Hepatocyte (in vitro differentiated cells): Measurements from ENCODE around the gene TEKT5. TPM values are rescaled to one million over a fixed set of nuclear protein-coding genes. Genes with fewer than 3 reads are reported as not detected.

Experiments used
- DNase-seq: peaks from one replicate; pipeline ENCODE4 v3.0.0-alpha.2; 2016; ENCODE audit warnings: low spot score
- H2AFZ ChIP-seq: fragments of 200-600 bp; sonication (generic); 2 replicates; pipeline ENCODE4 v1.6.0; 2016; ENCODE audit warnings: antibody characterized with exemption, mild to moderate bottlenecking
- H3K27ac ChIP-seq: fragments of 200-600 bp; sonication (generic); 2 replicates; pipeline ENCODE4 v1.5.1; 2016; ENCODE audit warnings: mild to moderate bottlenecking
- H3K27me3 ChIP-seq: fragments of 200-600 bp; sonication (generic); 2 replicates; pipeline ENCODE4 v1.6.1; 2016
- H3K36me3 ChIP-seq: fragments of 200-600 bp; sonication (generic); replicated peaks from 2 replicates; pipeline ENCODE4 v1.5.1; 2016; ENCODE audit warnings: low read depth; ENCODE audit not compliant: insufficient read depth
- H3K4me1 ChIP-seq: fragments of 200-600 bp; sonication (generic); 2 replicates; pipeline ENCODE4 v1.5.1; 2016; ENCODE audit warnings: mild to moderate bottlenecking, moderate library complexity; ENCODE audit not compliant: insufficient read depth
- H3K4me2 ChIP-seq: fragments of 200-600 bp; sonication (generic); 2 replicates; pipeline ENCODE4 v1.6.0; 2016
- H3K4me3 ChIP-seq: fragments of 200-600 bp; sonication (generic); 2 replicates; pipeline ENCODE4 v1.5.1; 2016; ENCODE audit warnings: mild to moderate bottlenecking
- H3K79me2 ChIP-seq: fragments of 200-600 bp; sonication (generic); 2 replicates; pipeline ENCODE4 v1.6.0; 2017; ENCODE audit warnings: mild to moderate bottlenecking
- H3K9me2 ChIP-seq: fragments of 200-600 bp; sonication (generic); replicated peaks from 2 replicates; pipeline ENCODE4 v1.6.0; 2017; ENCODE audit warnings: mild to moderate bottlenecking; ENCODE audit not compliant: insufficient read depth
- H3K9me3 ChIP-seq: fragments of 200-600 bp; sonication (generic); 2 replicates; pipeline ENCODE4 v1.5.1; 2016; ENCODE audit warnings: low read depth, mild to moderate bottlenecking
- H4K20me1 ChIP-seq: fragments of 200-600 bp; sonication (generic); 2 replicates; pipeline ENCODE4 v1.6.0; 2016; ENCODE audit warnings: mild to moderate bottlenecking; ENCODE audit not compliant: insufficient read depth, poor library complexity, severe bottlenecking
- EZH2 ChIP-seq: fragments of 200-600 bp; sonication (generic); IDR thresholded peaks from 2 replicates; pipeline ENCODE4 v1.6.1; 2016; ENCODE audit warnings: antibody characterized with exemption, mild to moderate bottlenecking, borderline replicate concordance
- EZH2phosphoT487 ChIP-seq: fragments of 200-600 bp; sonication (generic); IDR thresholded peaks from one replicate; pipeline ENCODE4 v1.6.1; 2018; ENCODE audit warnings: antibody characterized with exemption, mild to moderate bottlenecking, low read depth, moderate library complexity; ENCODE audit not compliant: unreplicated experiment, severe bottlenecking
- WGBS: methylation state at CpG from one replicate; pipeline ENCODE4 v1.1.6; 2016; ENCODE audit warnings: low lambda C conversion rate; ENCODE audit errors: missing lambda C conversion rate; 5-methylcytosine and 5-hydroxymethylcytosine counted together
- polyA plus RNA-seq: library from polyadenylated mRNA; unstranded; fragments of >200 nt; fragmentation: Nextera tagmentation; extraction: Ambion mirVana; gene quantifications from 2 replicates; pipeline ENCODE4 v1.2.1, GENCODE V29; 2016
- total RNA-seq: library from RNA; depleted of rRNA; stranded (reverse); fragments of >200 nt; gene quantifications from 2 replicates; pipeline ENCODE4 v1.2.3, GENCODE V29; 2014
- TF ChIP-seq, protein P1 (sequence below): fragments of 200-600 bp; sonication (generic); IDR thresholded peaks from 2 replicates; pipeline ENCODE4 v1.5.1; 2016; ENCODE audit warnings: antibody characterized with exemption, mild to moderate bottlenecking; ENCODE audit not compliant: poor library complexity

Gene TEKT5
- total and polyA plus RNA-seq, 2 experiments from 2014 or later, result not detected

DNA sequence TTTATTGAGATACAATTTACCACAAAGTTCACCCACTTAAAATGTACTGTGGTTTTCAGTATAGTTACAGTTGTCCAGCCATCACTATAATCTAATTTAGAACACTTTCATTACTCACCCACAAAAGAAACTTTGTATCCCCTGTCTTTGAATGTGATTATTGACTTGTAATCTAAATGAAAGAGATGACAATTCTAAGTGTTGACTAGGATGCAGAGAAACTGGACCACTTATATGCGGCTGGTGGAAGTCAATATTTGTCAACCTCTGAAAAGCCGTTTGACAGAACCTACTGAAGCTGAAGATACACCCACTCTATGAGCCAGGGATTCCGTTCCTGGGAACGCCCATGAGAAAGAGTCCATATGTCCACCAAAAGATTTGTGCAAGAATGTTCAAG is 36.8 kb downstream of the TEKT5 start:
- no peaks in the 10 kb centered on the region for H3K36me3 ChIP-seq
- H3K4me3 ChIP-seq, result no peak overlapping the region
- no peaks in the 10 kb centered on the region for H4K20me1 ChIP-seq
- no peaks in the 10 kb centered on the region for H3K79me2 ChIP-seq
- H3K4me2 ChIP-seq, result no peak overlapping the region
- H3K9me3 ChIP-seq, result no peaks in the 10 kb centered on the region
- no peaks in the 10 kb centered on the region for H3K9me2 ChIP-seq
- no peak overlapping the region for H2AFZ ChIP-seq
- H3K4me1 ChIP-seq, result no peaks in the 10 kb centered on the region
- no peak overlapping the region for H3K27ac ChIP-seq
- DNase-seq, result no peak
- 89% methylated on average over 4 of the region's 4 CpGs for WGBS
- no peaks in the 10 kb centered on the region for H3K27me3 ChIP-seq
- TF ChIP-seq, protein P1, sequence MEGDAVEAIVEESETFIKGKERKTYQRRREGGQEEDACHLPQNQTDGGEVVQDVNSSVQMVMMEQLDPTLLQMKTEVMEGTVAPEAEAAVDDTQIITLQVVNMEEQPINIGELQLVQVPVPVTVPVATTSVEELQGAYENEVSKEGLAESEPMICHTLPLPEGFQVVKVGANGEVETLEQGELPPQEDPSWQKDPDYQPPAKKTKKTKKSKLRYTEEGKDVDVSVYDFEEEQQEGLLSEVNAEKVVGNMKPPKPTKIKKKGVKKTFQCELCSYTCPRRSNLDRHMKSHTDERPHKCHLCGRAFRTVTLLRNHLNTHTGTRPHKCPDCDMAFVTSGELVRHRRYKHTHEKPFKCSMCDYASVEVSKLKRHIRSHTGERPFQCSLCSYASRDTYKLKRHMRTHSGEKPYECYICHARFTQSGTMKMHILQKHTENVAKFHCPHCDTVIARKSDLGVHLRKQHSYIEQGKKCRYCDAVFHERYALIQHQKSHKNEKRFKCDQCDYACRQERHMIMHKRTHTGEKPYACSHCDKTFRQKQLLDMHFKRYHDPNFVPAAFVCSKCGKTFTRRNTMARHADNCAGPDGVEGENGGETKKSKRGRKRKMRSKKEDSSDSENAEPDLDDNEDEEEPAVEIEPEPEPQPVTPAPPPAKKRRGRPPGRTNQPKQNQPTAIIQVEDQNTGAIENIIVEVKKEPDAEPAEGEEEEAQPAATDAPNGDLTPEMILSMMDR, result no peak
- TF ChIP-seq EZH2 (no peak), EZH2phosphoT487 (no peak)

DNA sequence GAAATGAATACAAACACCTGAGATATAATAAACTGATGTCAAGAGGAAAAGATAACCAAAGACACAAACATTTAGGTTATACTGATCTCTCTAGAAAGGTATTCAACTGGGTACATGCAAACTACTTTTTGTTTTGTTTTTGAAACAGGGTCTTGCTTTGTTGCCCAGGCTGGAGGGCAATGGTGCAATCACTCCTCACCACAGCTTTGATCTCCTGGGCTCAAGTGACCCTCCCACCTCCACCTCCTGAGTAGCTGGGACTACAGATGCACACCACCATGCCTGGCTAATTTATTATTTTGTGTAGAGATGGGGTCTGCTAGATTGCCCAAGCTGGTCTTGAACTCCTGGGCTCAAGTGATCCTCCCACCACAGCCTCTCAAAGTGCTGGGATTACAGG is 38.1 kb downstream of the TEKT5 start:
- Histone ChIP-seq H3K79me2 (no peaks in the 10 kb centered on the region), H3K4me2 (no peak overlapping the region), H3K9me2 (no peaks in the 10 kb centered on the region), H3K9me3 (no peaks in the 10 kb centered on the region), H3K4me3 (no peak overlapping the region), H4K20me1 (no peaks in the 10 kb centered on the region), H3K4me1 (no peaks in the 10 kb centered on the region), H2AFZ (no peak overlapping the region), H3K27ac (no peak overlapping the region), H3K27me3 (no peaks in the 10 kb centered on the region), H3K36me3 (no peaks in the 10 kb centered on the region)
- no peak for DNase-seq
- TF ChIP-seq EZH2 (no peak), EZH2phosphoT487 (no peak)
- TF ChIP-seq, protein P1, result no peak

DNA sequence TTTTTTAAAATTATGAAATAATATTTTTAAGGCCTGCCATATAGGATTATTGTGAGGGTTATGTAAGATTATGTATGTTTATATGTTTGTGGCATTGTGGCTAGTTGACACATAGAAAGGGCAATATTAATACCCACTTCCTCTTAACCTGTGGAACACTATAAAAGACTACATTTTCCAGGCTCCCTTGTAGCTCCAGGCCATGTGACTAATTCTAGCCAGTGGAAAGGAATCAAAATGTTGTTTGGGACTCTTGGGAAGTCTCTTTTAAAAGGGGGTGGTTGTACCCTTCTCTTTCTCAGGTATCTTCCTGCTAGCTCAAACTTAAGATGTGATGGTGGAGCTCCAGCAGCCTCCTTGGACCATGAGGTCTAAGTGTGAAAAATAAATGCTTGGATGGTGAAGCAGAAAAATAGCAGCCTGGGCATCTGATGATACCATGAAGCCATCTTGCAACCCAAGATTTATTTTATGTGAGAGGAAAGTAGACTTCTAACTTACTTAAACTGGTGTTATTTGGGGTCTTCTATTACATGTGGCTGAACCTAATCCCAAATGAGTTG is 39.2 kb downstream of the TEKT5 start:
- H3K27me3 ChIP-seq, result no peaks in the 10 kb centered on the region
- no peaks in the 10 kb centered on the region for H3K9me2 ChIP-seq
- H3K36me3 ChIP-seq, result no peaks in the 10 kb centered on the region
- H3K4me2 ChIP-seq, result no peak overlapping the region
- H2AFZ ChIP-seq, result no peak overlapping the region
- no peaks in the 10 kb centered on the region for H3K9me3 ChIP-seq
- H4K20me1 ChIP-seq, result no peaks in the 10 kb centered on the region
- no peak overlapping the region for H3K27ac ChIP-seq
- no peak overlapping the region for H3K4me3 ChIP-seq
- no peak for TF ChIP-seq EZH2
- TF ChIP-seq, protein P1, result no peak
- no peak for TF ChIP-seq EZH2phosphoT487
- H3K4me1 ChIP-seq, result no peaks in the 10 kb centered on the region
- no peaks in the 10 kb centered on the region for H3K79me2 ChIP-seq
- DNase-seq, result no peak
